ENCODE data around the gene SERTAD3.

The SERTAD3 gene

DNA sequence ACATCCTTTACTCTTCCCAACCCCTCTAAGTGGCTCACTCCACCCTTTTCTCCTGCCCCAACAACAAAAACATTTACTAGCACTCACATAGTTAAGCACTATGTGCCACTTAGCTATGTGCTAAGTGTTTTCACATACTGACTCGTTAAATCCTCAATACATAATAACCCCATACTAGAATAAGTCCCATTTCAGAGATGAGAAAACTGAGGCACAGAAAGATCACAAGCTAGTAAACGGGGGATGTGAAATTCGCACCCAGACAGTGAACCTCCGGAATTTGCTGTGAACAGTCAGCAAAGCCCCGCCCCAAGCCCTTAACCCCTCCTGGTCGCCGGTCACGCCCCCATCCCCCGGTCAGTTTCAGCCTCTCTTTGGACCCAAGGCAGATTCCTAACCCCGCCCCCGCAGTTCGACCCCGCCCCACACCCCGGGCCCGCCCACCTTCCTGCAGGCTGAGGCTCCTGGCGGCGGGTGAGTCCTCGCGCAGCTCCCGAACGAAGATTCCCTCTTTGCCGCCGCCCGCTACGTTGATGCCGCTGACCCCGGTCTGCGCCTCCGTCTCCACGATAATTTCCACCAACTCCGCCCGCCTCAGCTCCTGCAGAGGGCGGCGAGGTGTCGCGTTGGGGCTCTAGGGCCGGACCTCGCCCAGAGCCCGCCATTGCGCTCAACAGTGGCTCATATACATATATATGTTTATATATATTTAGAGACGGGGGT, 40.7 kb downstream of the SERTAD3 start:
- H3K9ac ChIP-seq (ENCODE audit: low read length) = peak overlapping the region; percentile 28
- H3K9me3 ChIP-seq (ENCODE audit: control insufficient read depth, insufficient read depth, low read depth, low read length) = no peaks in the 10 kb centered on the region
- no peak overlapping the region for H3K27ac ChIP-seq (ENCODE audit: low read depth, low read length)
- peaks cover 5% of the 10 kb centered on the region for H3K27me3 ChIP-seq (ENCODE audit: control insufficient read depth, insufficient read depth, low read length)
- H3K4me3 ChIP-seq (ENCODE audit: low read depth, low read length) = peak overlapping the region; percentile 76
- H3K4me1 ChIP-seq (ENCODE audit: control insufficient read depth, insufficient read depth, low read length) = peaks cover 20% of the 10 kb centered on the region
- H3K36me3 ChIP-seq (ENCODE audit: control insufficient read depth, insufficient read depth, low read length) = no peaks in the 10 kb centered on the region

DNA sequence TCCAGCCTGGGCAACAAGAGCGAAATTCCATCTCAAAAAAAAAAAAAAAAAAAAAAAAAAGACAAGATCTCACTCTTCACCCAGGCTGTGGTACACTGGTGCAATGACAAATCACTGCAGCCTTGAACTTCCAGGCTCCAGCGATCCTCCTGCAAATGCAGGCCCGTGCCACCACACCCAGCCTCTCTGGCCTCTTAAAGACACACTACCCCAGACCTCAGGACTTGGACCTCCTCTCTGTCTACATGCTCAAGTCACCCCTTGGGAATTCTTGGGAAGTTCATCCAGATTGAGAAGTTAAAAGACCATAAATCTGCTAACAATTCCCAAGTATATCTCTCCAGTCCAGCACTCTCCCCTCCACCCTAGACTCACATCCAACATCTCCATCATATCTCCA, 43.6 kb downstream of the SERTAD3 start:
- Histone ChIP-seq H3K27me3 (ENCODE audit: control insufficient read depth, insufficient read depth, low read length) (peaks cover 33% of the 10 kb centered on the region), H3K9me3 (ENCODE audit: control insufficient read depth, insufficient read depth, low read depth, low read length) (no peaks in the 10 kb centered on the region), H3K4me1 (ENCODE audit: control insufficient read depth, insufficient read depth, low read length) (peaks cover 19% of the 10 kb centered on the region), H3K4me3 (ENCODE audit: low read depth, low read length) (no peak overlapping the region), H3K9ac (ENCODE audit: low read length) (no peak overlapping the region), H3K27ac (ENCODE audit: low read depth, low read length) (no peak overlapping the region), H3K36me3 (ENCODE audit: control insufficient read depth, insufficient read depth, low read length) (no peaks in the 10 kb centered on the region)

DNA sequence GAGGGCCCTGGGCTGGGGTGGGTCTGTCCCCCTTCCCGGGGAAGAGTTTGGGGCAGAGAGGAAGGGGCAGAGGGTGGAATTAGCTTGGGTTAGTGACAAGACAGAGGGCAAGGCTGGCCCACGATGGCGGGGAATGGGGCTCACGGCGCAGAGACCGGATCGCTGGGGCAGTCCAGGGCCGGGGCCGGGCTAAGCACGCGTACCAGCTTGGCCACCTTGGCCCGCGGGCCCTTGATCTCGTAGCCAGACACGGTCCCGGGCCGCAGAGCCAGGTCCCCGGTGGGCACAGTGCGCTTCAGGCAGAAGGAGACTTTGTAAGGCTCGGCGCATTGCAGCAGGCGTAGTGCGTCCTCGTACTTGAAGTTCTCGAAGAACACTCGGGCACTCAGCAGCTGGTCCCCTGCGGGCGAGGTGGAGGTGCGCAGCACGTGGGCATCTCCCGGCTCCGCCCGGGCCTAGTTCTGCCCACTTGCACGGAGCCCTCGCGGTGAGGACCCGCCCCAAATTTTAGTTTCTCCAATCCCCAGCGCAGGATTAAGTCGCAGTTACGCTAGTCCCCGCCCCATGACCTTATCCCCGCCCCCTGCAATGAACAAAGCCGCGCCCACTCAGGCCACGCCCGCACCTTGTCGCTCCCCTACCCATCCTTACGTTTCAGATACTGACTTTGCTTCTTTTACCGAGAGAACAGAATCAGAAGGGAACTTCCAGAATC, 45.6 kb downstream of the SERTAD3 start:
- H3K4me3 ChIP-seq (ENCODE audit: low read depth, low read length) = peak overlapping the region; percentile 19
- H3K27me3 ChIP-seq (ENCODE audit: control insufficient read depth, insufficient read depth, low read length) = peaks cover 33% of the 10 kb centered on the region
- no peaks in the 10 kb centered on the region for H3K36me3 ChIP-seq (ENCODE audit: control insufficient read depth, insufficient read depth, low read length)
- H3K27ac ChIP-seq (ENCODE audit: low read depth, low read length) = no peak overlapping the region
- H3K4me1 ChIP-seq (ENCODE audit: control insufficient read depth, insufficient read depth, low read length) = peaks cover 9% of the 10 kb centered on the region
- H3K9me3 ChIP-seq (ENCODE audit: control insufficient read depth, insufficient read depth, low read depth, low read length) = no peaks in the 10 kb centered on the region
- no peak overlapping the region for H3K9ac ChIP-seq (ENCODE audit: low read length)

DNA sequence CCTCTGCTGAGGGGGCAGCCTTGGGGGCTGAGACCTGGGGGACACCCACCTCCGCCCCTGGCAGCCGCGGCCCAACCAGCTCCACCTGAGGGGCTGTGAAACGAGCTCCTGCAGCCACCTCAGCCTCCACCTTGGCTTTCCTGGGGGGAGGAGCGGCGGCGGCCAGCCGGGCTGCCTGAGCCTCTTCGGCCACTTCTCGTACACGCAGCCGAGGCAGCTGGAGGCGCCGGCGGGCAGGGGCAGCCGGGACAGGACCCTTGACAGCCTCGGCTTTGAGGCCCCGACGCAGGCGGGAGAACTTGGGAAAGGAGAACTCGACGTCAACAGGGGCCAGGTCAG, 46.6 kb downstream of the SERTAD3 start:
- no peaks in the 10 kb centered on the region for H3K36me3 ChIP-seq (ENCODE audit: control insufficient read depth, insufficient read depth, low read length)
- H3K27ac ChIP-seq (ENCODE audit: low read depth, low read length) = no peak overlapping the region

DNA sequence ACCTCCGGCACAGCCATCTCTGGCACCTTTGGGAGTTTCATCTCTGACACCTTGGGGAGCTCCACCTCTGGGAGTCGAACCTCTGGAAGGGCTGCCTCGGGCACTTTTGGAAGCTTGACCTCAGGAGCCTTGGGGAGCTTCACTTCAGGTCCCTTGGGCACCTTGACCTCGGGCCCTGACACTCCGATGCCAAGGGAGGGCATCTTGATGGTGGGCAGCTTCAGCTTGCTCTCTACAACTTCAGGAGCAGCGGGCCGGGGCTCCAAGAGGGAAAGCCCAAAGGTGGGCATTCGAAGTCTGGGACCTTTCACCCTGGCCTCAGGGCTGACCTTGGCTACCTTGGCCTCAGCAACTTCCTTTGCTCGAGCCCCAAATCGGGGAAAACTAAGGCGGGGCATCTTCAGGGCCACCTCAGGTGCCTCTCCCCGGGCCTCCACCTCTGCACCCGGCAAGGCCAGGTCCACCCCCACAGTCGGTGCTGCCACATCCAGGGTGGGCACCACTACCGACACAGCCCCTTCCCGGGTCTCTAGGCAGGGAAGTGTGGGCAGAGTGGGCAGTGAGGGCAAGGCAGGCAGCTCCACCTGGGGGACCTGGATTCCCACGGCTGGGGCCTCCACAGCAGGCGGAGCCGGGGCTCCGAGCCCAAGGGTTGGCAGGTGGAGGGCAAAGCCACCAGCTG, 47.1 kb downstream of the SERTAD3 start:
- Histone ChIP-seq H3K27ac (ENCODE audit: low read depth, low read length) (no peak overlapping the region), H3K9ac (ENCODE audit: low read length) (no peak overlapping the region), H3K36me3 (ENCODE audit: control insufficient read depth, insufficient read depth, low read length) (no peaks in the 10 kb centered on the region), H3K27me3 (ENCODE audit: control insufficient read depth, insufficient read depth, low read length) (peaks cover 33% of the 10 kb centered on the region), H3K9me3 (ENCODE audit: control insufficient read depth, insufficient read depth, low read depth, low read length) (no peaks in the 10 kb centered on the region), H3K4me1 (ENCODE audit: control insufficient read depth, insufficient read depth, low read length) (peaks cover 6% of the 10 kb centered on the region), H3K4me3 (ENCODE audit: low read depth, low read length) (no peak overlapping the region)

More for the DNA sequence above, 46.6 kb downstream of the SERTAD3 start:
- Histone ChIP-seq H3K9me3 (ENCODE audit: control insufficient read depth, insufficient read depth, low read depth, low read length) (no peaks in the 10 kb centered on the region), H3K9ac (ENCODE audit: low read length) (no peak overlapping the region), H3K4me1 (ENCODE audit: control insufficient read depth, insufficient read depth, low read length) (peaks cover 6% of the 10 kb centered on the region), H3K27me3 (ENCODE audit: control insufficient read depth, insufficient read depth, low read length) (peaks cover 33% of the 10 kb centered on the region), H3K4me3 (ENCODE audit: low read depth, low read length) (no peak overlapping the region)

DNA sequence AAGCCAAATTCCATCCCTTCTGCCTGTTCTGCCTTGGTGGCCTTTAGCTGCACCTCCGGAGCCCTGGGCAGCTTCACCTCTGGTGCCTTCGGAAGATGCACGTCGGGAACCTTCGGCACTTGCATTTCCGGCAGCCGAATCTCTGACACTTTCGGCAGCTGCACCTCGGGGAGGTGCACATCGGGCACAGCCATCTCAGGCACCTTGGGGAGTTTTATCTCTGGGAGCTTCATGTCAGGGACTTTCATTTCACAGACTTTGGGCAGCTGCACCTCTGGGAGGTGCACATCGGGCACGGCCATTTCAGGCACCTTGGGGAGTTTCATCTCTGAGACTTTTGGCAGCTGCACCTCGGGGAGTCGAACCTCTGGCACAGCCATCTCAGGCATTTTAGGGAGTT, 48.2 kb downstream of the SERTAD3 start:
- H3K9ac ChIP-seq (ENCODE audit: low read length) = no peak overlapping the region
- H3K4me1 ChIP-seq (ENCODE audit: control insufficient read depth, insufficient read depth, low read length) = peaks cover 6% of the 10 kb centered on the region
- H3K9me3 ChIP-seq (ENCODE audit: control insufficient read depth, insufficient read depth, low read depth, low read length) = no peaks in the 10 kb centered on the region
- H3K36me3 ChIP-seq (ENCODE audit: control insufficient read depth, insufficient read depth, low read length) = no peaks in the 10 kb centered on the region
- no peak overlapping the region for H3K27ac ChIP-seq (ENCODE audit: low read depth, low read length)
- no peak overlapping the region for H3K4me3 ChIP-seq (ENCODE audit: low read depth, low read length)
- peaks cover 33% of the 10 kb centered on the region for H3K27me3 ChIP-seq (ENCODE audit: control insufficient read depth, insufficient read depth, low read length)

DNA sequence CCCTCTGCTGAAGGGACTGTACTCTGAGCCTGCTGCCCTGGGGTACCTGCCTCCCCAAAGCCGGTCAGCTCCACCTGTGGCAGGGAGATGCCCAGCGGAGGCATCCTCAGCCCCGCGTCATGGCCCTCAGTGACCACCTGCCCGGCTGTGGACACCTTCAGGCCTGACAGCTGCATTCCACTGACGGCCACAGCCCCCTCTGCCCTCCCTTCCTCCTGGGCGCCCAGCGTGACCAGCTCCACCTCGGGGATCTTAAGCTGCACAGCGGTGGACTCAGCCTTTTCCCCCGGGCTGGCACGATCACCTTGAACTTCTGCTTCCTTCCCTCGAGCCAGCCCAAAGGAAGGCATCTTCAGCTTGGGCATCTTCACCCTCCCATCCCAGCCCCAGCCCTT, 49.3 kb downstream of the SERTAD3 start:
- no peaks in the 10 kb centered on the region for H3K36me3 ChIP-seq (ENCODE audit: control insufficient read depth, insufficient read depth, low read length)
- H3K9me3 ChIP-seq (ENCODE audit: control insufficient read depth, insufficient read depth, low read depth, low read length) = no peaks in the 10 kb centered on the region
- H3K9ac ChIP-seq (ENCODE audit: low read length) = no peak overlapping the region
- peaks cover 6% of the 10 kb centered on the region for H3K4me1 ChIP-seq (ENCODE audit: control insufficient read depth, insufficient read depth, low read length)
- peaks cover 33% of the 10 kb centered on the region for H3K27me3 ChIP-seq (ENCODE audit: control insufficient read depth, insufficient read depth, low read length)
- H3K4me3 ChIP-seq (ENCODE audit: low read depth, low read length) = no peak overlapping the region
- no peak overlapping the region for H3K27ac ChIP-seq (ENCODE audit: low read depth, low read length)

DNA sequence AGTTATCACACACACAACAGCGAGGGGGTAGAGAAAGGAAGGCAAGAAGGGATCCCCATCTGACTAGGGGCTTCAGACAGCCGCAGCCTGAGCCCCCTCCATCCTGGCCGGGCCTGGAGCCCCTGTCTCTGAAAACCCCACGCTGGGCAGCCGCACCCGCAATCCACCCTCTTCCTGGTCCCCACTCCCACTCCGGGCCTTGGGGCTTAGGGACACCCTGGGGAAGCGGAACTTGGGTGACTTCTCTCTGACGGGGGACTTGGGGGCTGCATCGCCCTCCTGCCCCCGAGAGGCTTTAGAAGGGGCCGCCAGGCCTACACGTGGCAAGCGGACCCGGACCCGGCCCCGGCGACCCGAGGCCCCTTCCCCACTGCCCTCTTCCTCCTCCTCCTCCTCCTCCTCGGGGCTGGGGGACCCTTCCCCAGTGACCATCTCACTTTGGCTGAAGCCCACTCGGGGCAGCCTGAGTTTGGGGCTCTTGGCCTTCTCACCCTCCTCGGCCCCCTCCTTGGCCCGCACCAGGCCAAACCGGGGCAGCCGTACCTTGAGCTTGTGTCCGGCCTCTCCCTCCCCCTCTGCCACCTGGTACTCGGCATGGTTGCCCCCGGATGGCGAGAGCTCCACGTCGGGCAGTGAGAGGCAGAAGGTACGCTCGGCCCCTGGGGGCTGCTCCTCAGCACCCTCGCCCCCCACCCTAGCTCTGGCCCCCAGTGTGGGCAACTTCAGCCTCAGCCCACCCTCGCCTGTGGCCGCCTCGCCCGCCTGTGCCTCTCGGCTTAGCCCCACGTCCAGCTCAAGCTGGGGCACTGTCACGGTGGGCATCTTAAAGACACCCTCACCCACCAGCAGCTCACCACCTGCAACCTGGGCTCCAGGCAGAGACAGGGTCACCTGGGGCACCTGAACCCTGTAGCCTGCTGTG, 50.0 kb downstream of the SERTAD3 start:
- no peak overlapping the region for H3K9ac ChIP-seq (ENCODE audit: low read length)

DNA sequence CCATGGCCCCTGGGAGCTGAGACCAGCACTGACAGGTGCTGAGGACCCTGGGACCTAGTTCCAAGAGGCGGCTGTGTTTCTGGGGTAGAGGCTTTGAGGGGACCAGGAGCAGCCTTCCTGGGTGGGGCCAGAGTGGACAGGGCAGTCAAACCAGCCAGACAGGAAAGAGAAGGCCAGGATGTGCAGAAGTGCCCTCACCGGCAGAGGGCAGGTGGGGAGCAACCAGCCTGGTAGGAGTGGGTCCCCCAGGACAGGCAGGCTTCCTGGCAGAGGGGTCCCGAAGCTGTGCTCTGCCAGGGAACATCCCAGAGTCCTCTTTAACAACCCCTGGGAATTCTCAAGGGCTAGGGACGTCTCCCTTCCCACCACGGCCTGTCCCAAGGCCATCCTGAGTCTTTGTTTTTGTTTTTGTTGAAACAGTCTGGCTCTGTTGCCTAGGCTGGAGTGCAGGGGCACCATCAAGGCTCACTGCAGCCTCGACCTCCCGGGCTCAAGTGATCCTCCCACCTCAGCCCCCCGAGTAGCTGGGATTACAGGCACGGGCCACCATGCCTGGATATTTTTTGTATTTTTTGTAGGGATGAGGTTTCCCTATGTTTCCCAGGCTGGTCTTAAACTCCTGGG, 51.1 kb downstream of the SERTAD3 start:
- Histone ChIP-seq H3K27me3 (ENCODE audit: control insufficient read depth, insufficient read depth, low read length) (peaks cover 24% of the 10 kb centered on the region), H3K9ac (ENCODE audit: low read length) (no peak overlapping the region), H3K4me1 (ENCODE audit: control insufficient read depth, insufficient read depth, low read length) (no peaks in the 10 kb centered on the region), H3K9me3 (ENCODE audit: control insufficient read depth, insufficient read depth, low read depth, low read length) (no peaks in the 10 kb centered on the region), H3K36me3 (ENCODE audit: control insufficient read depth, insufficient read depth, low read length) (no peaks in the 10 kb centered on the region), H3K27ac (ENCODE audit: low read depth, low read length) (no peak overlapping the region), H3K4me3 (ENCODE audit: low read depth, low read length) (no peak overlapping the region)

More for the DNA sequence above, 50.0 kb downstream of the SERTAD3 start:
- H3K9me3 ChIP-seq (ENCODE audit: control insufficient read depth, insufficient read depth, low read depth, low read length) = no peaks in the 10 kb centered on the region
- no peaks in the 10 kb centered on the region for H3K36me3 ChIP-seq (ENCODE audit: control insufficient read depth, insufficient read depth, low read length)
- H3K27me3 ChIP-seq (ENCODE audit: control insufficient read depth, insufficient read depth, low read length) = peaks cover 30% of the 10 kb centered on the region
- peaks cover 6% of the 10 kb centered on the region for H3K4me1 ChIP-seq (ENCODE audit: control insufficient read depth, insufficient read depth, low read length)
- no peak overlapping the region for H3K4me3 ChIP-seq (ENCODE audit: low read depth, low read length)
- H3K27ac ChIP-seq (ENCODE audit: low read depth, low read length) = no peak overlapping the region

DNA sequence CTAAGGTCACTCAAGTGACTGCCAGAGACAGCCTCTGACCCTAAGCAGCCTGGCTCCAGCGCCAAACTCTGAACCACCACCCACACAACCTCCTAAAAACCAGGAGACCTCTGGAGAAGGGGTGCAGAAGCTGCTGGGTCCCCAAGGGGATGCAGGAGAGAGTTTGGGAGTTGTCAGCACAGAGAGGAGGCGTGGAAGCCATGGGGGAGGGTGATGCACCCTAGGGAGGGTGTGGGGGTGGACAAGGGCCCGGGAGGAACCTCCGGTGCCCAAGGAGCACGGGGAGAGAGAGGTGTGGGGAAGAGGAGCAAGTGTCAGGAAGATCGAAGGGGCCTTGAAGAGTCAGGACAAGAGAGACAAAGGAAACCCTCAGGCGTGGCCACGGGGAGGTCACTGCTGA, 52.0 kb downstream of the SERTAD3 start:
- H3K9me3 ChIP-seq (ENCODE audit: control insufficient read depth, insufficient read depth, low read depth, low read length) = no peaks in the 10 kb centered on the region
- no peaks in the 10 kb centered on the region for H3K36me3 ChIP-seq (ENCODE audit: control insufficient read depth, insufficient read depth, low read length)
- no peaks in the 10 kb centered on the region for H3K4me1 ChIP-seq (ENCODE audit: control insufficient read depth, insufficient read depth, low read length)
- no peak overlapping the region for H3K27ac ChIP-seq (ENCODE audit: low read depth, low read length)
- peaks cover 15% of the 10 kb centered on the region; the same call in 1 of the 2 replicates for H3K27me3 ChIP-seq (ENCODE audit: control insufficient read depth, insufficient read depth, low read length)
- no peak overlapping the region for H3K4me3 ChIP-seq (ENCODE audit: low read depth, low read length)
- H3K9ac ChIP-seq (ENCODE audit: low read length) = no peak overlapping the region
